ENCODE results near the gene ACOT7. TPM values are rescaled to one million over a fixed set of nuclear protein-coding genes. Genes with fewer than 3 reads are reported as not detected.
A peak's percentile ranks its signal among the peaks of the same experiment; 100 is the strongest.
"Not testable (repeated sequence)": the region's sequence is repeated elsewhere in the genome, so short reads cannot be mapped to it uniquely, and the experiment has no call there.

The ACOT7 gene
- total RNA-seq, 4 donors from 2014 or later: 21.1 to 27.7 (median 24.6) TPM

- intact Hi-C loops (cut with DNase I; ENCODE audit: low total_unique reads): no loop called here
- no peak for DNase-seq (ENCODE audit: low spot score in 2 of 2)
- WGBS, 2 donors: 51 to 52% methylated on average over 4 of the region's 4 CpGs
- H3K4me3 ChIP-seq (ENCODE audit: low read depth, poor library complexity, severe bottlenecking): no peak overlapping the region
- TF ChIP-seq POLR2A (IDR thresholded peaks at IDR 0.05): no peak
- TF ChIP-seq CTCF (IDR thresholded peaks at IDR 0.05): no peak
These were observed 23.6 kb downstream of the ACOT7 start for GRCh38 chr1:6370006-6370405.

DNA sequence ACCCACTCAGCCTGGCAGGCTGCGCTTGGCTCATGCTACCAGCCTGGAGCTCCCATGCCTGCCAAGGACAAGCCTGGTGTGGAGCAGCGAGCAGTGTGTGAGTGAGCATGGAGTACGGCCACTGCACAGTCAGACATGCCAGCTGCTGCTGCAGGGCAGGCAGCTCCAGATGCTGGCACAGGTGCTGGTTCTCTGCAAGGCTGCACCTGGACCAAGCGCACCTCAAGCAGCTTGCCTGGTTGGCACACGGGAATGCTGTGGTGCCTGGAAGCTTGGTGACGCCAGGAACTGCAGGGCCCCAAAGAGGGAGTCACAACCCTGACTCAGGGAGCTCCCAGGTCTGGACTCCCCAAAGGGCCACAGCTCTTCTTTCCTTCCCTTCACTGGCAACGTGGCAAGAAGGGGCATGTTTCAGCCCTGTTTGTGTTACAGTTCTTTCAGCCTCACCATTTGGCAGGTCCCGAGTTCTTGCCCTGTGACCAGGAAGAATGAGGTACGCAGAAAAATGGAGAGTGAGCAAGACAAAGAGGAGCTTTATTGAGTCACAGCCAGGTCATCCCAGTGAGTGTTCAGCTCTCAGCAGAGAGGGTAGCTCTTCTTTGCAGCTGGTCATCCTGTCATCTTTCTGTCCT, 26.1 kb downstream of the ACOT7 start:
- no peak for DNase-seq (ENCODE audit: low spot score in 2 of 2)
- TF ChIP-seq POLR2A (IDR thresholded peaks at IDR 0.05) (no peak), CTCF (IDR thresholded peaks at IDR 0.05) (no peak)
- intact Hi-C loops (cut with DNase I; ENCODE audit: low total_unique reads): loop anchor here (5.0 kb wide), 1 partner anchor 40 kb away; no protein-coding TSS in a partner anchor
- 53 to 55% methylated on average over 9 of the region's 9 CpGs for WGBS, 2 donors
- H3K4me3 ChIP-seq (ENCODE audit: low read depth, poor library complexity, severe bottlenecking): no peak overlapping the region

DNA sequence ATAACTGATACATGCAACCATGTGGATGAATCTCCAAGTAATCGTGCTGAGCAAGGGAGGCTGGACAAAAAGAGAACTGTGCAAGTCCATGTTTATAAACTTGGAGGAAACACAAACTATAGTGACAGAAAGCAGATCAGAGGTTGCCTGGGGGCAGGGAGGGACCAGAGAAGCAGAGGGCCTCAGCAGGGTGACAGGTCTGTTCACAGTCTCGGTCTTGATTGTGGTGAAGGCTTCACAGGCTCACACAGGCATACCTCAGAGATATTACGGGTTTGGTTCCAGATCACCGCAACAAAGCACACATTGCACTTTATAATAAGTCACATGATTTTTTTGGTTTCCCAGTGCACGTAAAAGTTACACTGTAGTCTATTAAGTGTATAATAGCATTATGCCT, 28.5 kb downstream of the ACOT7 start:
- 45 to 65% methylated on average over 5 of the region's 5 CpGs for WGBS, 2 donors
- intact Hi-C loops (cut with DNase I; ENCODE audit: low total_unique reads): loop anchor here (5.0 kb wide), 1 partner anchor 42 kb away; no protein-coding TSS in a partner anchor
- TF ChIP-seq CTCF (IDR thresholded peaks at IDR 0.05) (no peak), POLR2A (IDR thresholded peaks at IDR 0.05) (no peak)
- no peak overlapping the region for H3K4me3 ChIP-seq (ENCODE audit: low read depth, poor library complexity, severe bottlenecking)
- DNase-seq (ENCODE audit: low spot score in 2 of 2): no peak

GRCh38 chr1:6363085-6363884, 30.3 kb downstream of the ACOT7 start:
- peak in 1 of 3 donors; percentile 37 for TF ChIP-seq CTCF (IDR thresholded peaks at IDR 0.05)
- WGBS, 2 donors: 27 to 31% methylated on average over 20 of the region's 20 CpGs

GRCh38 chr1:6361124-6361775, 32.3 kb downstream of the ACOT7 start:
- WGBS, 2 donors: 82 to 86% methylated on average over 13 of the region's 13 CpGs
- DNase-seq (ENCODE audit: low spot score in 2 of 2): no peak
- no peak for TF ChIP-seq POLR2A (IDR thresholded peaks at IDR 0.05)
- no peak for TF ChIP-seq CTCF (IDR thresholded peaks at IDR 0.05)
- H3K4me3 ChIP-seq (ENCODE audit: low read depth, poor library complexity, severe bottlenecking): no peak overlapping the region
- intact Hi-C loops (cut with DNase I; ENCODE audit: low total_unique reads): no loop called here

More at GRCh38 chr1:6363085-6363884, 30.3 kb downstream of the ACOT7 start:
- H3K4me3 ChIP-seq (ENCODE audit: low read depth, poor library complexity, severe bottlenecking); intact Hi-C loops (cut with DNase I; ENCODE audit: low total_unique reads): not testable (repeated sequence)
- peak in 1 of 2 donors; percentile 91 for DNase-seq (ENCODE audit: low spot score in 2 of 2)

Measured in lower leg skin (tissue), 4 donors.